A549 (cell line): Measurements from ENCODE around the gene ROR2.

Experiments used
- CTCF ChIP-seq: fragments of >200 bp; sonication (Bioruptor Twin); formaldehyde crosslinking; IDR thresholded peaks from 3 replicates; pipeline ENCODE4 v1.5.1; 2016
- FOXS1 ChIP-seq: fragments of 250-450 bp; sonication (Bioruptor Pico); IDR thresholded peaks from 2 replicates; pipeline ENCODE4 v1.5.0; 2020; ENCODE audit warnings: mild to moderate bottlenecking, moderate library complexity
- KDM1A ChIP-seq: fragments of 200-600 bp; sonication (generic); IDR thresholded peaks from 2 replicates; pipeline ENCODE4 v1.6.1; 2016; ENCODE audit warnings: low read depth, mild to moderate bottlenecking
- NPAS2 ChIP-seq: fragments of 250-450 bp; sonication (Bioruptor Pico); IDR thresholded peaks from 2 replicates; pipeline ENCODE4 v1.8.0; 2022; ENCODE audit warnings: mild to moderate bottlenecking, moderate library complexity, borderline replicate concordance
- PBX3 ChIP-seq: IDR thresholded peaks from 2 replicates; pipeline ENCODE4 v1.6.1; 2012
- POLR2A ChIP-seq: IDR thresholded peaks from 2 replicates; pipeline ENCODE4 v1.6.1; 2012; ENCODE audit warnings: mild to moderate bottlenecking, low read length
- RAD21 ChIP-seq, 2 experiments: fragments of >200 bp in 1 of 2; sonication (Bioruptor Twin) in 1 of 2; formaldehyde crosslinking in 1 of 2; IDR thresholded peaks in 1 of 2; conservative IDR thresholded peaks in 1 of 2; 2 replicates in 1 of 2; 3 replicates in 1 of 2; pipeline ENCODE4 v1.6.1; 2012 to 2018; ENCODE audit warnings: inconsistent platforms in 1 of 2
- RCOR1 ChIP-seq: fragments of 150-350 bp; IDR thresholded peaks from 2 replicates; pipeline ENCODE4 v1.6.1; 2014; ENCODE audit warnings: antibody characterized with exemption, low read length, low read depth
- RFX5 ChIP-seq: fragments of 450-650 bp; IDR thresholded peaks from 2 replicates; pipeline ENCODE4 v1.7.1; 2014; ENCODE audit warnings: antibody characterized with exemption, mild to moderate bottlenecking, moderate library complexity
- SREBF2 ChIP-seq: fragments of 450-650 bp; IDR thresholded peaks from 2 replicates; pipeline ENCODE4 v1.6.1; 2014; ENCODE audit warnings: mild to moderate bottlenecking, moderate library complexity
- USF2 ChIP-seq: fragments of 450-650 bp; IDR thresholded peaks from 2 replicates; pipeline ENCODE4 v1.6.1; 2014; ENCODE audit warnings: antibody characterized with exemption

GRCh38 chr9:91560301-91560700 is 389.7 kb downstream of the ROR2 start:
- TF ChIP-seq KDM1A (no peak), CTCF (no peak), FOXS1 (CRISPR knock-in tag) (no peak), POLR2A (no peak), NPAS2 (no peak), RAD21 (conservative IDR thresholded peaks at IDR 0.05 in 1 of 2, IDR thresholded peaks at IDR 0.05 in 1 of 2) (no peak), USF2 (no peak), RCOR1 (no peak), PBX3 (no peak), RFX5 (no peak), SREBF2 (no peak)
